GM23338 (cell line): ENCODE data around the gene IQCE. TPM values are rescaled to one million over a fixed set of nuclear protein-coding genes. Genes with fewer than 3 reads are reported as not detected.

Source experiments
- ATAC-seq: fragments of 200-7000 bp; cut with Tn5 transposase; 3 replicates; pipeline ENCODE4 v1.9.1; 2020
- DNase-seq: peaks from one replicate; pipeline ENCODE4 v3.0.0-alpha.2; 2015; ENCODE audit warnings: low spot score
- H2AFZ ChIP-seq: fragments of 200-600 bp; sonication (generic); 2 replicates; pipeline ENCODE4 v1.8.0; 2016; ENCODE audit warnings: antibody characterized with exemption, mild to moderate bottlenecking, moderate library complexity
- H3F3A ChIP-seq: fragments of 200-600 bp; sonication (generic); replicated peaks from 2 replicates; pipeline ENCODE4 v1.8.0; 2017; ENCODE audit warnings: antibody characterized with exemption, mixed run types, low read depth
- H3K27ac ChIP-seq: fragments of 200-600 bp; sonication (generic); 2 replicates; pipeline ENCODE4 v1.6.1; 2016; ENCODE audit warnings: low read depth
- H3K27me3 ChIP-seq: fragments of 200-600 bp; sonication (generic); 2 replicates; pipeline ENCODE4 v1.8.0; 2016; ENCODE audit warnings: mild to moderate bottlenecking, mixed run types, moderate library complexity; ENCODE audit not compliant: insufficient read depth
- H3K36me3 ChIP-seq: fragments of 200-600 bp; sonication (generic); 2 replicates; pipeline ENCODE4 v1.8.0; 2016; ENCODE audit warnings: mild to moderate bottlenecking; ENCODE audit not compliant: insufficient read depth
- H3K4me1 ChIP-seq: fragments of 200-600 bp; sonication (generic); 2 replicates; pipeline ENCODE4 v1.8.0; 2016; ENCODE audit warnings: mild to moderate bottlenecking, moderate library complexity; ENCODE audit not compliant: insufficient read depth
- H3K4me2 ChIP-seq: fragments of 200-600 bp; sonication (generic); 2 replicates; pipeline ENCODE4 v1.7.1; 2017; ENCODE audit warnings: mixed run types
- H3K4me3 ChIP-seq: fragments of 200-600 bp; sonication (generic); 2 replicates; pipeline ENCODE4 v1.6.1; 2016; ENCODE audit warnings: mixed run types
- H3K79me2 ChIP-seq: fragments of 200-600 bp; sonication (generic); replicated peaks from 2 replicates; pipeline ENCODE4 v1.8.0; 2017; ENCODE audit warnings: mild to moderate bottlenecking; ENCODE audit not compliant: insufficient read depth
- H3K9me2 ChIP-seq: fragments of 200-600 bp; sonication (generic); 2 replicates; pipeline ENCODE4 v1.8.0; 2017; ENCODE audit not compliant: insufficient read depth
- H4K20me1 ChIP-seq: fragments of 200-600 bp; sonication (generic); replicated peaks from 2 replicates; pipeline ENCODE4 v1.8.0; 2017; ENCODE audit warnings: mild to moderate bottlenecking; ENCODE audit not compliant: insufficient read depth
- H3K27ac Mint-ChIP-seq: 2 replicates; pipeline ENCODE4 v1.8.0; 2020; ENCODE audit warnings: inconsistent platforms, mild to moderate bottlenecking, moderate library complexity, mixed read lengths
- H3K27me3 Mint-ChIP-seq: 3 replicates; pipeline ENCODE4 v1.8.0; 2022; ENCODE audit warnings: low read depth, mild to moderate bottlenecking, moderate library complexity, mixed read lengths, inconsistent platforms; ENCODE audit not compliant: insufficient read depth, poor library complexity
- H3K36me3 Mint-ChIP-seq: 3 replicates; pipeline ENCODE4 v1.8.0; 2021; ENCODE audit warnings: low read depth, mild to moderate bottlenecking, inconsistent platforms, moderate library complexity, mixed read lengths
- H3K4me1 Mint-ChIP-seq: 3 replicates; pipeline ENCODE4 v1.8.0; 2020; ENCODE audit warnings: mild to moderate bottlenecking, inconsistent platforms, mixed read lengths
- H3K4me3 Mint-ChIP-seq: 3 replicates; pipeline ENCODE4 v1.8.0; 2021; ENCODE audit warnings: moderate library complexity, mild to moderate bottlenecking, inconsistent platforms, mixed read lengths
- H3K9me3 Mint-ChIP-seq: 3 replicates; pipeline ENCODE4 v1.8.0; 2020; ENCODE audit warnings: moderate library complexity, mild to moderate bottlenecking, inconsistent platforms, mixed read lengths
- CREB1 ChIP-seq: fragments of 250-450 bp; sonication (Bioruptor Pico); IDR thresholded peaks from 2 replicates; pipeline ENCODE4 v1.5.0; 2020; ENCODE audit warnings: low read depth, mild to moderate bottlenecking, moderate library complexity
- EZH2phosphoT487 ChIP-seq: fragments of 200-600 bp; sonication (generic); IDR thresholded peaks from one replicate; pipeline ENCODE4 v1.8.1; 2018; ENCODE audit warnings: antibody characterized with exemption; ENCODE audit not compliant: unreplicated experiment
- NANOG ChIP-seq: IDR thresholded peaks from 2 replicates; pipeline ENCODE4 v1.6.1; 2016; ENCODE audit warnings: antibody characterized with exemption, borderline replicate concordance
- POLR2AphosphoS5 ChIP-seq: IDR thresholded peaks from 2 replicates; pipeline ENCODE4 v1.6.1; 2016; ENCODE audit warnings: antibody characterized with exemption, low read depth
- REST ChIP-seq: IDR thresholded peaks from one replicate; pipeline ENCODE4 v1.6.1; 2018; ENCODE audit warnings: antibody characterized with exemption; ENCODE audit not compliant: unreplicated experiment
- STAT1 ChIP-seq: IDR thresholded peaks from one replicate; pipeline ENCODE4 v1.6.1; 2016; ENCODE audit warnings: antibody characterized with exemption; ENCODE audit not compliant: unreplicated experiment
- ZNF114 ChIP-seq: fragments of 250-450 bp; sonication (Bioruptor Pico); IDR thresholded peaks from 2 replicates; pipeline ENCODE4 v1.5.0; 2020; ENCODE audit warnings: mild to moderate bottlenecking, moderate library complexity
- ZNF331 ChIP-seq: fragments of 250-450 bp; sonication (Bioruptor Pico); IDR thresholded peaks from 2 replicates; pipeline ENCODE4 v1.5.0; 2020; ENCODE audit warnings: low read depth, mild to moderate bottlenecking, moderate library complexity
- polyA plus RNA-seq: library from polyadenylated mRNA; unstranded; fragments of >200 nt; fragmentation: Nextera tagmentation; extraction: Ambion mirVana; gene quantifications from 2 replicates; pipeline ENCODE4 v1.2.1, GENCODE V29; 2016
- total RNA-seq: library from RNA; depleted of rRNA; stranded (reverse); fragments of >200 nt; shearing (Covaris generic); gene quantifications from 2 replicates; pipeline ENCODE4 v1.2.3, GENCODE V29; 2014
- TF ChIP-seq, protein P1 (sequence below), 2 experiments: fragments of 200-600 bp in 1 of 2; sonication (generic) in 1 of 2; conservative IDR thresholded peaks; 2 replicates each; pipeline versions ENCODE4 v1.5.1 to v1.6.1; 2016 to 2017; ENCODE audit warnings: antibody characterized with exemption in 2 of 2, low read depth in 2 of 2, mild to moderate bottlenecking in 2 of 2, moderate library complexity in 1 of 2

The IQCE gene
- total and polyA plus RNA-seq, 2 experiments from 2014 or later: 5.0 to 7.7 TPM

- TF ChIP-seq, protein P1, sequence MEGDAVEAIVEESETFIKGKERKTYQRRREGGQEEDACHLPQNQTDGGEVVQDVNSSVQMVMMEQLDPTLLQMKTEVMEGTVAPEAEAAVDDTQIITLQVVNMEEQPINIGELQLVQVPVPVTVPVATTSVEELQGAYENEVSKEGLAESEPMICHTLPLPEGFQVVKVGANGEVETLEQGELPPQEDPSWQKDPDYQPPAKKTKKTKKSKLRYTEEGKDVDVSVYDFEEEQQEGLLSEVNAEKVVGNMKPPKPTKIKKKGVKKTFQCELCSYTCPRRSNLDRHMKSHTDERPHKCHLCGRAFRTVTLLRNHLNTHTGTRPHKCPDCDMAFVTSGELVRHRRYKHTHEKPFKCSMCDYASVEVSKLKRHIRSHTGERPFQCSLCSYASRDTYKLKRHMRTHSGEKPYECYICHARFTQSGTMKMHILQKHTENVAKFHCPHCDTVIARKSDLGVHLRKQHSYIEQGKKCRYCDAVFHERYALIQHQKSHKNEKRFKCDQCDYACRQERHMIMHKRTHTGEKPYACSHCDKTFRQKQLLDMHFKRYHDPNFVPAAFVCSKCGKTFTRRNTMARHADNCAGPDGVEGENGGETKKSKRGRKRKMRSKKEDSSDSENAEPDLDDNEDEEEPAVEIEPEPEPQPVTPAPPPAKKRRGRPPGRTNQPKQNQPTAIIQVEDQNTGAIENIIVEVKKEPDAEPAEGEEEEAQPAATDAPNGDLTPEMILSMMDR (conservative IDR thresholded peaks at IDR 0.05; ENCODE audit: low read depth in 2 of 2): no peak; a peak in 1 of 4 replicates
Observed at GRCh38 chr7:2517026-2517425, 41.8 kb upstream of the IQCE start (continued).

DNA sequence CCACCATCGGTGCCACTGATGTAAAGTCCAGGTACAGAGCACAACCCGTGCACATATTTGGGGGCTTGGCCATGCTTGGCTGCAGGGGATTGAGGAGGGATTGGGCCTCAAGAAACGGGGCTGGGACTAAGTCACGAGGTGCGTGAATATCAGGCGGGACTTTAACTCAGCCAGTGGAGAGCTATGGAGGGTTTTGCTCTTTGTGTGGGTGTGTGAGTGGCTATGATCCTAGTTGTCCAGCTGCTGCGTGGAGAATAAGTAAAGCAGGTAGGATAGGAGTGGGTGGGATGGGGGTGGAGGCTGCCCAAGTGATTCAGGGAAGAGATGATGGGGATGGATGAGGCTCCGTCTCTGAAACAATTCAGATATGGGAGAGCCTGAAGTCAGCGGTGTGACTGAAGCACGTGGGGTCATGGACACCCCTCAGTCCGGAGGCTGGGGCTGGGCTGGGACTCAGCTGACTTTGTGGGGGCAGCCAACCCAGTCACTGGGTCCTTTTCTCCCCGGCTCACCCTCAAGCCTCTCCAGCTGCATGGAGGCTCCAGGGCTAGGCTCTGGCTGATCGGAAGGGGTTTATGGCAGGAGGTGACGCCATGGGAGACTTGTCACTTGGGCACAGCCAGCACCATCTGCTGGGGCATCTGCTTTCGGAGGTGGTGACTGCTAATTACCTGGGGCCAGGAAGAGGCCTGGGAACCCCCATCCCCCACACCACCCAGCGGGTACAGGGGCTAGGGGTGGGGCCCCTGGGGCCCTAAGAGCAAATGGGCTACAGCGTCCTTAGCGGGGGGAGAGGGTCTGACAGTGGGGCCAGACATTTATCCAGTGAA is 40.9 kb upstream of the IQCE start:
- H3K4me3 ChIP-seq: peak overlapping the region; percentile 63
- no peak for DNase-seq
- TF ChIP-seq ZNF331 (CRISPR knock-in tag) (no peak), NANOG (no peak), EZH2phosphoT487 (no peak), CREB1 (CRISPR knock-in tag) (no peak), REST (no peak), STAT1 (no peak), POLR2AphosphoS5 (no peak), ZNF114 (CRISPR knock-in tag) (no peak)
- TF ChIP-seq, protein P1 (conservative IDR thresholded peaks at IDR 0.05; ENCODE audit: low read depth in 2 of 2): no peak; a peak in 1 of 4 replicates

More for the DNA sequence above, 40.9 kb upstream of the IQCE start:
- Histone ChIP-seq H3K9me2 (peaks cover 9% of the 10 kb centered on the region; the same call in 1 of the 2 replicates), H3F3A (peaks cover 3% of the 10 kb centered on the region; the same call in 1 of the 2 replicates), H3K27ac (no peak overlapping the region), H3K27me3 (peaks cover 28% of the 10 kb centered on the region), H4K20me1 (no peaks in the 10 kb centered on the region; the same call in 1 of the 2 replicates), H3K4me2 (peak overlapping the region; percentile 88), H2AFZ (0 out of 2 replicates have a peak overlapping the region, but pooled peaks have one; percentile 66), H3K4me1 (peaks cover 39% of the 10 kb centered on the region), H3K79me2 (peaks cover 13% of the 10 kb centered on the region), H3K36me3 (no peaks in the 10 kb centered on the region)
- peak overlapping the region; percentile 71 for H3K4me3 Mint-ChIP-seq
- H3K9me3 Mint-ChIP-seq: no peaks in the 10 kb centered on the region
- peaks cover 40% of the 10 kb centered on the region for H3K27me3 Mint-ChIP-seq
- H3K27ac Mint-ChIP-seq: no peak overlapping the region
- H3K4me1 Mint-ChIP-seq: peaks cover 41% of the 10 kb centered on the region
- ATAC-seq: no peak
- peaks cover 4% of the 10 kb centered on the region; the same call in 1 of the 3 replicates for H3K36me3 Mint-ChIP-seq
